Measurements from ENCODE around the gene H3-3A.

The H3-3A gene

DNA sequence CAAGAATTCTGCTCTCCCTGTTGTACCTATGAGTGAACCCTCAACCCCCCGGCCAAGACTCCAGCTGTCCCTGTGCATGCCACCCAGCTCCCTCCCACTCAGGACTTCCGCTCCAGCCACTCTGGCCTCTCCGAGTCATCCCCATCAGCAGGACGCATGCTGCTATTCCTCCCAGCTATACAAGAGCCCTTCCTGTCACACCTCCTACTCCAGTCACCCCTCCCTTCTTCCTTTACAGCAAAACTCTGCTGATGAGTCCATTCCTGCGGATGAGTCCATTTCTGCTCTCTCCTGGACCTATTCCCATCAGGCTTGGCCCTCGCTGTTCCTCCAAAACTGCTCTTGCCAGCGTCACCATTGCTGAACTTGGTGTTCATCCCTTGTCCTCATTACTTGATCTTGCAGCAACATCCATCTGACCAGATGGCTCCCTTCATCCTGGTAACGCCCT, 42.2 kb downstream of the H3-3A start:
- TF ChIP-seq CTCF (IDR thresholded peaks at IDR 0.05; ENCODE audit: insufficient read depth, low read depth, low read length, missing control alignments), result no peak
- H3K4me3 ChIP-seq (ENCODE audit: low read length), result no peak overlapping the region
- peak; percentile 55 for DNase-seq (ENCODE audit: low read depth)

- H3K4me3 ChIP-seq (ENCODE audit: low read length), result no peak overlapping the region
- no peak for TF ChIP-seq CTCF (IDR thresholded peaks at IDR 0.05; ENCODE audit: insufficient read depth, low read depth, low read length, missing control alignments)
- DNase-seq (ENCODE audit: low read depth), result peak; percentile 70
Measured at GRCh38 chr1:226107471-226108460, 45.2 kb downstream of the H3-3A start.

DNA sequence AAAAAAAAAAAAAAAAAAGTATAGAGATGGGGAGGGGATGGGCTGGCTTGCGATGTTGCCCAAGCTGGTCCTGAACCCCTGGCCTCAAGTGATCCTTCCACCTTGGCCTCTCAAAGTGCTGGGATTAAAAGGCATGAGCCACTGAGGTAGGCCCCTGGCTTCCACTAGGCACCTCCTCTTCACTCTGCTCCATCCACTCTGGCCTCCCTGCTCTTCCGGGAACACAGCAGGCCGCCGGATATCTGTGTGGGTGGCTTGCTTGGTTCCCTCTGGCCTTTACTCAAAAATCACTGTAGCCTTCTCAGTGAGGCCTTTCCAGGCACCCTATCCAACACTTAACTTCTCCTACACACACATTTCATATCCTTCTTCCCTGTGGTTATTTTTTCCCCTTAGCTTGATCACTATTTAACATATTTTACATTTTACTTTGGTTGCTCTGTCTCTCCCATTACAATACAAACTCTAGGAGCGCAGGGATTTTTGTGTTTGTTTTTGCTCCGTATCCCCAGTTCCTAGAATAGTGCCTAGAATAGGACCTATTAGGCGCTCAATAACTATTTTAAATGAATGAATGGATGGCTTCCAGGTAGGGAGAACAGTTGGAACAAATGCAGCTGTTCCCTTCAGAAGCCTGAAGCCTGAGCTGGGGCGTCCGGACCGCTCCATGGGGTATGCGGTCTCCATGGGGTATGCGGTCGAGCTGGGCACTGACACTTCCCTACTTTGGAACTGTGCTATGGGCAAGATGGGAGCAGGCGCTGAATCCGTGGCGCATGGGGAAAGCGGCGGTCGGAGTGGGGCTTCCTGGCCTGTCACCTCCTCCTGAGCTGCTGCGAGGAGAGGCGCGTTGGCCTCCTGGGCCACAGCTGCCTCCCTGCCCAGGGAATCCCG, 46.7 kb downstream of the H3-3A start:
- peak overlapping the region; percentile 38 for H3K4me3 ChIP-seq (ENCODE audit: low read length)
- no peak for DNase-seq (ENCODE audit: low read depth)
- TF ChIP-seq CTCF (IDR thresholded peaks at IDR 0.05; ENCODE audit: insufficient read depth, low read depth, low read length, missing control alignments), result no peak

- no peak for TF ChIP-seq CTCF (IDR thresholded peaks at IDR 0.05; ENCODE audit: insufficient read depth, low read depth, low read length, missing control alignments)
- peak overlapping the region; percentile 49 for H3K4me3 ChIP-seq (ENCODE audit: low read length)
- DNase-seq (ENCODE audit: low read depth), result peak; percentile 86
Measured at GRCh38 chr1:226109829-226110248, 47.3 kb downstream of the H3-3A start.

DNA sequence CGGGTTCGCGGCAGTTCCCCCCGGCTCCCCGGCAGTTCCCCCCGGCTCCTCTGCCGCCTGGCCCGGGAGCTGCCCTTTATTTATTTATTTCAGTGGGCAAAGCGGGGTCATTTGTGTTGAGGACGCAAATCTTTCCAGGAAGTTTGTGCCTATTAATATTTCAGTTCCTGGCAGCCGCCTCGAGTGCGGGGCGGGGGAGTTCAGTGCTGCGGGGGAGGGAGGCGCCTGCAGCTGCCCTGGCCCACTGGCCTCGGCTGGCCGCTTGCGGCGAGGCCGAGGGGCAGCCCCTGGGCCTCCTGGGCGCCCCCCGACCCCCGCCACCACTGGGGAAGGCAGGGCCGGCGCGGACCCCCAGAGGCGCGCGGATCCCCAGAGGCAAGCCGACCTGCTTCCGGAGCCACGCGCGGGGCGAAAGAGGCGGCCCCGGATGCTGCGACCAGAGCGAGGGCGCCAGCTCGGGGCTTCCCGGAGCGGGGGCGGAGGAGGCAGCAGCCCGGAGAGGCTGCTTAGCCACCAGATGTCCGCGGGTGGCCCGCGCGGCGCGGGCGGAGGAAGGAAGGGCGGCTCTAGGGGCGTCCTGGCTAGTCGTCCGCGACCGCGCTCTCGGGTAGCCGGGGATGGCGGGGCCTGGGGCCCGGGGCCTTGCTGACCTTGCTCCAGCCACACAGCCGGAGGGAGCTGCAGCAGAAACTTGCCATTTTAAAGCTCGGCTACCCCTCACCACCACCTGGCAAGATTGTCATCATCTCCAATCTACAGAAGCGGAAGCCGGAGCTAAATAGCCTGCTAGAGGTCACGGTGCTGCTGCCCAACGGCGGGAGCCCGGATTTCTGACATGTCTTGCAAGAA, 48.0 kb downstream of the H3-3A start:
- H3K4me3 ChIP-seq (ENCODE audit: low read length), result peak overlapping the region; percentile 49
- DNase-seq (ENCODE audit: low read depth), result peak; percentile 37
- TF ChIP-seq CTCF (IDR thresholded peaks at IDR 0.05; ENCODE audit: insufficient read depth, low read depth, low read length, missing control alignments), result no peak
